GM19025 (cell line): ENCODE data around the gene DCLK1.

Experiments used
- ATAC-seq: cut with Tn5 transposase; IDR thresholded peaks from one replicate; pipeline ENCODE4 v1.9.1; 2021; ENCODE audit warnings: mild to moderate bottlenecking, low read depth, moderate library complexity; ENCODE audit not compliant: unreplicated experiment

Gene DCLK1

GRCh38 chr13:35841060-35841521 lies 290.1 kb downstream of the DCLK1 start:
- ATAC-seq: no peak

DNA sequence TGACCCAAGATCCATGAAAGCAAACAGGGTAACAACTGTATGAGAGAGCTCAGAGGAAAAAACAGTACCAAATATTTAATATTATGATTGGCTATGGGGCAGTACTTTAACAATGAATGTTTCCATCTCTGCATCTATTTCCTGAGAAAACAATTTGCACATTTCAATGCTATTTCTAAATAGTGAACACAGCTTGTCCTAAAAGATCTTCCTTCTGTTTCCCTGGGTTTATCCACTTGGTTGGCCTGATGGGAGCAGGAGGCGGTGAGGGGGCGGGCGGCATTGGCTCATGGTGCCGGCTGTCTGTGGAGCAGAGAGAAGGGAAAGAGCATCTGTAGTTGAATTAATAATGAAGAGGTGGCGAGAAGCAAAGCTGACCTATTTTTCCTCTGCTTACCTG lies 291.4 kb downstream of the DCLK1 start:
- ATAC-seq: no peak

- ATAC-seq: no peak
Measured at GRCh38 chr13:35838356-35838755, 292.8 kb downstream of the DCLK1 start.

- no peak for ATAC-seq
Measured at GRCh38 chr13:35836446-35836845, 294.7 kb downstream of the DCLK1 start.

DNA sequence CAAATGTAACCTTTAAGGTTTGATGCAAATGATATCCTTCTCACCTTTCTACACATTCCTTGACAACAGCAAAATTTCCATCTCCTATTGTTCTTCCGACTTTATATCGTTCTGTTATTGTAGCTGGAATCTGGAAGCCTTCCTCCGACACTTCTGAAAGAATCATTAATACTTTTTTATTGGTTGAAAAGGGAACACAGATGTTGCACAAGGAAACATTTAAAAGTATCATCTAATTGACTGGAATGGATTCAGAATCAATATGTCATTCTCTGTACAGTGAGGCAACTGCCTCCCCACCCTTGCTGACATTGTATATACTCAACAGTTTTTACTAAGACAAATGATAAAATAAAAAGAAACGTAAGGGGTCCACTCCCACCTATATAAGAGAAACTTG lies 295.2 kb downstream of the DCLK1 start:
- no peak for ATAC-seq

DNA sequence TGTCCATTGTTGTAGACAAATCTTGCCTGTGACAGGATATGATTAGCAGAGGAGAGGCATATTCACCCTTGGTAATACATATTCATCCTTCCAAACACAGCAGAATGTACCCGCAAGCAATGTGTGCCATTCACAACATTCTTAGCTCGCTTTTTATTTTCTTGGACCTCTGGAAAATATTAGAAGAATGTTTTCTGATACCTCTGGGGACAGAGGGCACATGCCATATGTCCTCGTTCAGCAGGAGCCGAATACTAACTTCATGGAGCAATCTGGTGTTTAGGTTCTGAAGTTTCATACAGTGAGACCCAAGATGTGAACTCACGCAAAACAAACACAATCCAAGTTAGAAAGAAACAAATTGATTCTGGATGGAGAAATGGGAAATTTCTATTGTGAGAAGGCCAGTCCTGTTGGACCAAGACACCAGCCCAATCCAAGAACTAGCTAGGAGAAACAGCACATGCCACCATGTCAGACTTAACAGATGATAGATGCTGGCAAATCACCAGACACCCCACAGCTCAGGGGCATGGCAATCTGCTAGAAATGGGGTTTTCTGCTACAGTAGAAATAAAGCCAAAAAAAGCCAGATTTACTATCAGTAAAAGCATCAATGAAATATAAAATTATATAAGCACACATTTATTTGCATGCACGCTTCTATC lies 297.4 kb downstream of the DCLK1 start:
- ATAC-seq: no peak

DNA sequence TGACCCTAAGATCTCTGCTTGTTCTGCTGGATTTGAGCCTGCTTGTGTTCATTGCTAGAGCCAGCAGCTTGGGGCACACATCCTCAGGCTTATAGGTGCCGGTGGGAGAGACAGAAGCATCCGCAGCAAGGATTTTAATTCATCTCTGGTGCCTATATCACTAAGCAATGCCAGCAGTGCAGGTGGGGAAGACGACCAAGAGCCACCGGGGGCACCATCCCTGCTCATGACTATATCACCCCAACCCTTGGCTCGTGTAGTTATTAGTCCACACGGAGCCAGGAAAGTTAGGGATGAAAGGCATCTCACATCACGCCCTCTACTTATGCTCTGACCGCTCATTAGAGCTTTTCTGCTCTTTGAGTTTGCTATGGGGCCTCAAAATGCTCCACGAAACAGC lies 298.2 kb downstream of the DCLK1 start:
- ATAC-seq: no peak

- no peak for ATAC-seq
Measured at GRCh38 chr13:35832551-35832950, 298.6 kb downstream of the DCLK1 start.

GRCh38 chr13:35830850-35831450 lies 300.2 kb downstream of the DCLK1 start:
- no peak for ATAC-seq

- ATAC-seq: no peak
Measured at GRCh38 chr13:35826626-35827254, 304.4 kb downstream of the DCLK1 start.

DNA sequence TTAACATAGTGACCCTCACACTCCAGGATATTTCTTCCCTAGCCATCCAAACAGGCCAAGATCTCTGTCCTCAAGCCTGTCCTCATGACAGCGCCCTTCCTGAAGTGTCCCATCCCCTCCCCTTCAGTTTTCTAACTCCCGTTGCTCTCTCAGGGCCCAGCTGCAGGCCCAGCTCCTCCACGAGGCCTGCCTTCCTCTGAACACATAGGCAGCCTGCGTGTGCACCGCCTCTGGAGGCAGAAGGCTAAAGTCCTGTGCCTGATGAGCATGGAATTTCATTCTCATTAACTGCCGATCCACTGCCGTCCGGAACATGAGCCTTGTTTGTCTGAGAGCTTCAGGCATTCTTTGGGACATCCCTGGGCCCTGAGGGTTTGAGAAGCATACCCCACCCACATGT lies 306.4 kb downstream of the DCLK1 start:
- no peak for ATAC-seq

DNA sequence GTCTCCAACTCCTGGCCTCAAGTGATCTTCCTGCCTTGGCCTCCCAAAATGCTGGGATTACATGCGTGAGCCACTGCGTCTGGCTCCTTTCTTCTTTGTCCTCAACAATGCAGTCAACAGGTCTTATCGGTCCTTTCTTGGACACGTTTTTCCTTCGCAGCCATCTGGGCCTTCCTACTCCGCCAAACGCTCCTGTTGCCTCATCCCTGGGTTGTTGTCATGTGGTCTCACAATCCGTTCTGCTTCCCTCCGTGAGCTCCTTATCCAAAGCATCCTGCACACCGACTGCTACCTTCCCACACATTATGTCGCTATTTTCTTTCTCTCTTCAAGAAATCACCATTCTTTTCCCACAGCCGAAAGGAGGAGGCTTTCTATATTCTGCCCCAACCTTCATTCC lies 306.8 kb downstream of the DCLK1 start:
- ATAC-seq: no peak

- ATAC-seq: no peak
Measured at GRCh38 chr13:35822666-35823065, 308.5 kb downstream of the DCLK1 start.

DNA sequence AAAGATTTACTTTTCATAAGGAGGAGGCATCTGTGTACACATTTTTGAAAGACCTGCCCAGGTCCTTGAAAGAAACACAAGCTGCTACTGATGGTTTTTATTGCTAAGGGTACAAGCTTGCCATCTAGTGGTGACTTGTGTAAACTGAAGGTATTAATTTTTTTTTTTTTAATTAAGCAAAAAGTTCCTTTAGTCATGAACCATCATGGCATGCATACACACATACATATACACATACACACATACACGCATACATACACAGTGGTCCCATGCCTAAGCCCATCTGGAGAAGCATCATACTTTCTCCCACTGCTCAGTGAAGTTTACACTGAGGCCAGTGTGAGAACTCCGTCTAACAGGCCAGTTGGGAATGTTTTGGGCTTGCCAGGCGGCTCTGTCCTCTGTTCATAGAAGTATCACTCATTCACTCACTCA lies 312.5 kb downstream of the DCLK1 start:
- ATAC-seq: no peak

- no peak for ATAC-seq
Measured at GRCh38 chr13:35817642-35818607, 313.3 kb downstream of the DCLK1 start.

GRCh38 chr13:35814605-35815011 lies 316.6 kb downstream of the DCLK1 start:
- no peak for ATAC-seq

DNA sequence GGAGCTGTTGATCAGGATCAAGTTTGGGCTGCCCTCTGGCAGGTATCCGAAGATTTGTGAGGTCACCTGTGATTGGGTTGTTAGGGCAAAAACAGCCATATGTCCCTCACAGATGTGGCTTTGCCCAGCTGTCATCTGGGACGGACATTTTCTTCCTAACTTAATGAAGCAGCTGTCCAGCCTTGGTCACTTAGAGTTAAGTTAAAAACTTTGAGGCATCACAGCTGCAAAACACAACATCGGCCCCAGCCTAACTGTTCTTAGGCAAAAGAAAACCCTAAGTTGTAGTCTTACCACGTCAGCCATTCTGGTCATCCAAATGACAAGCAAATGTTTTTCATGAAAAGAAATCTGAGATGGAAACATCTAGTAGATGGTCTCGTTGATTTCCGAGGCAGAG lies 318.4 kb downstream of the DCLK1 start:
- no peak for ATAC-seq

GRCh38 chr13:35810321-35810720 lies 320.9 kb downstream of the DCLK1 start:
- no peak for ATAC-seq

GRCh38 chr13:35808846-35809245 lies 322.3 kb downstream of the DCLK1 start:
- ATAC-seq: no peak

- ATAC-seq: no peak
Measured at GRCh38 chr13:35804901-35805300, 326.3 kb downstream of the DCLK1 start.

DNA sequence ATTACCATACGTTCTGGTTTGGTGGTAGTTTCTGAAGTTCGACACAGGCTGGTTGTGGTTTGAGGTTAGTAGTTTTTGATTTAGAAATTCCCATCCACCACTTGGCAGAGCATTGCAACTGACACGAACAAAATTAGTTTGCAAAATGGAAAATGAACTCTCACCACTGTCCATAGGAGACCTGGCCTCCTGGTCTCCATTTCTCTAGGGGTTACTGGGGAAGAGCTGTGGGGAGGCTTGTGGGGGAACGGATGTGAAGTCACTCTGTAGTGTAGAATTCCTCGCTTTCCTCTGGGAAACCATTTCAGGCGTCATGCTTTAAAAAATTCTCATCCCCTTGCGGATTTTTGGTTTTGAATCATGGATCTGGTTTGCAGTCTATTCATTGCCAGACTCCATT lies 333.2 kb downstream of the DCLK1 start:
- ATAC-seq: no peak
